GM19025 (cell line): Measurements from ENCODE around the gene RILP.

ENCODE experiments used
- ATAC-seq: cut with Tn5 transposase; IDR thresholded peaks from one replicate; pipeline ENCODE4 v1.9.1; 2021; ENCODE audit warnings: mild to moderate bottlenecking, low read depth, moderate library complexity; ENCODE audit not compliant: unreplicated experiment

Gene RILP

GRCh38 chr17:1648963-1649843, 463 bp downstream of the RILP start:
- peak; percentile 39 for ATAC-seq

- ATAC-seq, result peak; percentile 60
These were observed 1.3 kb downstream of the RILP start for GRCh38 chr17:1648173-1648962.

GRCh38 chr17:1647802-1648171, 1.9 kb downstream of the RILP start:
- ATAC-seq, result no peak

GRCh38 chr17:1646199-1646875, 3.3 kb downstream of the RILP start:
- no peak for ATAC-seq

GRCh38 chr17:1645207-1646171, 4.2 kb downstream of the RILP start, which contains the start of gene SCARF1:
SCARF1 (minus strand) TSS chr17:1645732; CDS start chr17:1645697, 35 bp downstream.
- ATAC-seq, result no peak

GRCh38 chr17:1644493-1645206, 5.0 kb downstream of the RILP start:
- no peak for ATAC-seq

GRCh38 chr17:1643999-1644492, 5.6 kb downstream of the RILP start:
- ATAC-seq, result no peak

GRCh38 chr17:1643293-1643998, 6.2 kb downstream of the RILP start:
- no peak for ATAC-seq

- no peak for ATAC-seq
These were observed 8.6 kb downstream of the RILP start for GRCh38 chr17:1641065-1641403.

- ATAC-seq, result no peak
These were observed 9.2 kb downstream of the RILP start for GRCh38 chr17:1640329-1641064.

- ATAC-seq, result no peak
These were observed 10.0 kb downstream of the RILP start for GRCh38 chr17:1639549-1640180.

- ATAC-seq, result no peak
These were observed 10.9 kb downstream of the RILP start for GRCh38 chr17:1638624-1639300.

- no peak for ATAC-seq
These were observed 11.5 kb downstream of the RILP start for GRCh38 chr17:1638171-1638590.

- ATAC-seq, result no peak
These were observed 12.9 kb downstream of the RILP start for GRCh38 chr17:1636732-1637285.

- ATAC-seq, result no peak
These were observed 13.8 kb downstream of the RILP start for GRCh38 chr17:1635675-1636465.
